Activated T-cell treated with anti-CD3 and anti-CD28 coated beads, Interleukin-2, amount 50 U/mL, for 1 hour (primary cell): ENCODE data around the gene NAA16.
"Not testable (repeated sequence)": the region's sequence is repeated elsewhere in the genome, so short reads cannot be mapped to it uniquely, and the experiment has no call there.

Source experiments
- DNase-seq: peaks from one replicate; pipeline ENCODE4 v3.0.0-alpha.2; 2020

NAA16 gene

DNA sequence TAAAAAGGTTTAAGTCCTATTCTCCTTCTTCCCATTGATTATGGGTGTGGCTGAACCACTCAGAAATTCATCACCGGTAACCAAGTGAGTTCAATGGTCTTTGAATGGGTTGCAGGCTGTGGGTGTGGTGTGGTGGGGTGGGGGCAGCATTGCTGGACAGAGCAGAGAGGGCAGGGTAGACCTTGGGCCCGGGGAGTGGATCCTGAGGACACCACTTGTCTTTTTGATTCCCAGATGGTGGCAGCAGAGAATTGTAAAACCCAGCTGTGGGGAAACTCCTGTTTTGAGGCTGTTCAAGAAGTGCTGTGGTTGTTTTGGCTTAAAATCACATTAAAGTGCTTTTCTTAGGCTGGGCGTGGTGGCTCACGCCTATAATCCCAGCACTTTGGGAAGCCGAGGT, 100.5 kb downstream of the NAA16 start:
- DNase-seq, result no peak

DNA sequence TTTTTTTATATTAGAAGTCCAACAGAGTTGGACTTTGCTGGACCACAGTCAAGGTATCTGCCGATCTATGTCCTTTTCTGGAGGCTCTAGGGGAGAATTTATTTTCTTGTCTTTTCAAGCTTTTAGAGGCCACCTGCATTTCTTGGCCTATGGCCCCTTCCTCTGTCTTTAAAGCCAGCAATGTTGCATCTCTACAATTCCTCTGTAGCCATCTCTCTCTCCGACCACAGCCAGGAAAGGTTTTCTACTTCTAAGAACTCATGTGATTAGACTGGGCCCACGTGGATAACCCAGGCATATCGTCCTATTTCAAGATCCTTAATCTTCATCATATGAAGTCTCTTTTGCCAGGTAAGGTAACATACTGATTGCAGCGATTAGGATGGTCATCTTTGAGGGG, 102.8 kb downstream of the NAA16 start:
- DNase-seq, result no peak

DNA sequence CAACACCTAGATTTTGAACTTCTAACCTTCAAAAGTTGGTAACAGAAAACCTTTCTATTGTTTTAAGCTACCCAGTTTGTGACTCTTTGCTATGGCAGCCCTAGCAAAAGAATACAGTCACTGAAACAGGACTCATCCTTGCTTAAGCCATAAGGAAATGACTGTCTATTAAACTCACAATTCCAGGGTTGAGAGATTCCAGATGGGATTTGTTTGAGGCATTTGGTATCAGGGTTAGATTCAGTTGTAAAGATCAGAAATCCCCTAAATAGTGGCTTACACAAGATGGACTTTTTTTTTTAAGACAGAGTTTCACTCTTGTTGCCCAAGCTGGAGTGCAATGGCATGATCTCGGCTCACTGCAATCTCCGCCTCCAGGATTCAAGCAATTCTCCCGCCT, 105.2 kb downstream of the NAA16 start:
- no peak for DNase-seq

DNA sequence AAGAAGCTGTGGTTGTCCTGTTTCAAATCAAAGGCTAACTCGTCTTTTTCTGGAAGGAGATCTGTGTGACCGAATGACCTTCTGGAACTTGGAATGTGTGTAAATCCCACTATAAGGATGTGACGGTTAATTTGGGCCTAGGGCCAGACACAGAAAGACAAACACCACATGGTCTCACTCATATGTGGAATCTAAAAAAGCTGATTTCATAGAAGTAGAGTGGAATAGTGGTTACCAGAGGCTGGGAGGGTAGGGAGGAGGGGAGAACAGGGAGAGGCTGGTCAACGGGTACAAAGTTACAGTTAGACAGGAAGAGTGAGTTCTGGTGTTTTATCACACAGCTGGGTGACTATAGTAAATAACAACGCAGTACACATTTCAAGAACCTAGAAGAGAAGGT, 107.0 kb downstream of the NAA16 start:
- no peak for DNase-seq

DNA sequence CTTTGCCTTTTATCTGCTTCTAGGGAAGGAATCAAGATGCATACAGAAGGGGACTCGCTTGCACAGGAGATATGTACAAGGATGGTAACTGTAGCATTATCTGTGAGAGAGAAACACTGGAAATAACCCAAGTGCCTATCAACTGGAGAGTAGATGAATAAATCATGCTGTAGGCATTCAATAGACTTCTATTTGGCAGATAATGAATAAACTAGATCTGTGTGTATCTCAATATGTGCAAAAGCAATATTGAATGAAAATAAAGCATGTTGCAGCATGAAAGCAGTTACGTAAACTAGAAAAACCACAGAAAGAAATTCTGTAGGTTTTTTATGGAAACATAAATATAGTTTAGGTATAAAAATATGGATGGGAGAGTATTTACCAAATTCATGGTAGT, 107.7 kb downstream of the NAA16 start:
- DNase-seq, result no peak

DNA sequence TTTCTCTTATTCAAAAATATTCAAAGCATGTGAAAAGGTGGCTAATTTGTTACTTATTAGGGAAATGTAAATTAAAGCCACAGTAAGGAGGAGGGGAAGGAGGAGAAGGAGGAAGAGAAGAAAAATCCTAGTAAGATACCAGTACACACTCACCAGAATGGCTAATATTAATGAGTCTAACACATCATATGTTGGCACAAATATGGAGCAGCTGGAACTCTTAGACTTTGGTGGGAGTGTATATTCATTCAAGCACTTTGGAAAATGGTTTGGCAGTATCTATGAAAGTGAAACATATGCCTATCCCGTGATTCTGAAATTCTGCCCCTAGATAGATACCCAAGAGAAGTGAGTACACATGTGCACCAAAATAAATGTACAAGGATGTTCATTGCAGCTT, 108.1 kb downstream of the NAA16 start:
- DNase-seq, result no peak

DNA sequence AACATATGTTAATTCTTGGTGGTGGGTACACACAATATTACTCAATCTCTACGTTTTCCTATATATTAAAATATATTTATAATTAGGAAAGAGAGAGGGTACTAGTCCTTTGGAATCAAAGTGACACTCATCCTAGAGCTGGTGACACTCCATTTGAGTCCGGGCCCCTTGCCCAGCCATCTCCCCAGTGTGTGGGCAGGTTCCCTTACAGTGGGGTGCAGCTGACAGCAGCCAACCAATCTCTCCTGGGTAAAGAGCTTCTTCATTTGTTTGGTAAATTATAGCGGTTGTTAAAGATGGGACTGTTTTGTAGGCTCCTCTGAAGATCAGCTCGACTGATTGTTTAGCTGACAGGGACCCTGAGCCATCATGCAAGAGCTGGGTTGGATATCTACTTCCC, 109.1 kb downstream of the NAA16 start:
- DNase-seq, result no peak

DNA sequence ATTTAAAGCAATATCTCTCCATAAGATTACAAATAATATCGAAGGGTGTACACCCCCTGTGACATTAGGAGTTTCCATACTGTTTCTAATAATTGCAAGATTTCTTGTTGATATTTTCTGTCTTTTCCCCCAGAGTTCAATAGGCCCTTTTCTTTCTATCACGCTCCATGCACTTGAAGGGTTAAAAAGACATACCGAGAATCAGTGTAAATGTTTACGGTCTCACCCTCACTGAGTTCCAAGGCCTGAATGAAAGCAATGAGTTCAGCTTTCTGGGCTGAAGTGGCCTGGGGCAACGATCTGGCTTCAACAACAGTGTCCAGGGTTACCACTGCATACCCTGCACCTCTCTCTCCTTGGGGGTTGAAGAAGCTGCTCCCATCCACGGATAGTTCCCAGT, 110.3 kb downstream of the NAA16 start:
- not testable (repeated sequence) for DNase-seq

DNA sequence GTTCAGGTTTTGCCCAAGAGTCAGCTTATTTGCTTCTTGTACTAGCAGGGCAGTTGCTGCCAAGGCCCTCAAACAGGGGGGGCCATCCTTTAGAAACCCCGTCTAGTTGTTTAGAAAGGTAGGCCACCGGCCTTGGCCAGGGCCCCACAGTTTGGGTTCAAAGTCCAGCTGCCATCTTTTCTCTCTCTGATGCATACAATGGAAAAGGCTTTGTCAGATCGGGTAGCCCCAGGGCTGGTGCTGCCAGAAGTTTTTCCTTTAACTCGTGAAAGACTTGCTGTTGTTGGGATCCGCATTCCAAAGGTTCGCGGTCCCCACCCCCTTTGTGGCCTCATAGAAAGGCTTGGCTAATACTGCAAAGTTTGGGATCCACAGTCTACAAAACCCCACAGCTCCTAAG, 110.9 kb downstream of the NAA16 start:
- not testable (repeated sequence) for DNase-seq

DNA sequence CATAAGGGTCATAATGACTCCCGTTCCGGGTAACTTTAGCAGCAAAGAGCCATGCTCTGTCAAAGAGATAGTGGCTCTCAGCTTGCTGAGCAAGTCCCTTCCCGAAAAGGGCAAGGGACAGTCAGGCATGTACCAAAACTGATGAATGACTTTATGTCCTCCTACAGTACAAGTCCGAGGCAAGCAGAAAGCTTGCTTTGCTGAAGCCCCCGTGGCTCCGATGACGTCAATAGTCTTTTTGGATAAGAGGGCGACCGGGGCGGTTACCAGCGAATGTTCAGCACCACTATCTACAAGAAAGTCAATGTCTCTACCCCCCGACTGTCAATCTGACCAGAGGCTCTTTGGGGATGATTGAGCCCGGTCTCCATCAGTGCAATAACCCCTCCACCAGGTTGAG, 112.2 kb downstream of the NAA16 start:
- DNase-seq, result not testable (repeated sequence)

DNA sequence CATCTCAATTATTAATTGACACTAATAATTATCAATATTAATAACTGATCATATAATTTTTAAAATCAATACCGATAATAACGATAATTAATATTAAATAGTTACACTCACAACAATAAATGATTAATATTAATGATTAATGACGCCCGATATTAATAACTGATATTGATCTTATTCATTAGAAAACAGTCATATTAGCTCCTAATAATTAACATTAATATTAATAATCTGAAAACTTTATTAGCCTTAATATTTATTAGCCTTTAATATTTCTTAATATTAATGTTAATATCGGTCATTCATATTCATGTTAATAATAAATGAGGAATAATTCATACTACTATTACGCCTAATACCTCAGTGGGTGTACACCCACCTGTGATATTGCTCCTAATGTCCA, 113.6 kb downstream of the NAA16 start:
- not testable (repeated sequence) for DNase-seq

DNA sequence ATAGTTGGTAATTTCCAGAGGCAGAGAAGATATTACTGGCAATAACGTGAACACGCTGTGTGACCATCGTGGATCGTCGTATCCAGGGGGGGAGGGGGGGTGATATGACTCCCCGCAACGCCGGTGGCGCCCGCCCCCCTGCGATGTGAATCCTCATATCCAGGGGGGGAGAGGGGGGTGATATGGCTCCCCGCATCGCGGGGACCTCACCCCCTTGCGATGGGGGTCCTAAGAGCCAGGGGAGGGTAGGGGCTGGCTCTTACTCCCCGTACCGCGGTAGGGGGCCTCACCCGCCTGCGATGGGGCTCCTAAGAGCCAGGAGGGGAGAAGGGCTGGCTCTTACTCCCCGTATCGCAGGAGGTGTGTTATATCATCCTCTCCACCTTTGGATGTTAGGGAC, 115.0 kb downstream of the NAA16 start:
- no peak for DNase-seq
